Measurements from ENCODE around the gene ATPAF1.

DNA sequence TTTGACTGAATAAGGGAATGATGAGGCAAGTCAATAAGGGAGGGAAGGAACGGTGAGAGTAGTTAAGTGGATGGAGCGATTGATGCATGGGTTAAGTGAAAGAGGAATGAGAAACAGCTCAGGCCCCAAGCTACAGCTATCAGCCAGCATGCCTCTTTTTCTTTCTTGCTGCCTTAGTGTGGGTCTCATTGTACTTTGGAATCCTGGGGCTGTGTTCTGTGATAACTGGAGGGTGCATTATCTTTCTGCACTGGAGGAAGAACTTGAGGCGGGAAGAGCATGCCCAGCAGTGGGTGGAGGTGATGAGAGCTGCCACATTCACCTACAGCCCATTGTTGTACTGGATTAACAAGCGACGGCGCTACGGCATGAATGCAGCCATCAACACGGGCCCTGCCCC is 4.5 kb upstream of the ATPAF1 start:
- TF ChIP-seq POLR2A (IDR thresholded peaks at IDR 0.05; ENCODE audit: low read length) = no peak
- TF ChIP-seq GATA1 (IDR thresholded peaks at IDR 0.05; ENCODE audit: low read depth, low read length) = no peak
